ENCODE results near the gene CTIF. TPM values are rescaled to one million over a fixed set of nuclear protein-coding genes. Genes with fewer than 3 reads are reported as not detected.
A peak's percentile ranks its signal among the peaks of the same experiment; 100 is the strongest.

CTIF gene
- total RNA-seq, 6 experiments from 2014 or later: 77.6 to 100 (median 79.2) TPM

GRCh38 chr18:48874233-48874632 lies 335.4 kb downstream of the CTIF start:
- Mint-ChIP-seq H3K4me1 (ENCODE audit: low read depth) (peaks cover 40% of the 10 kb centered on the region), H3K4me3 (no peak overlapping the region), H3K36me3 (ENCODE audit: low read depth) (no peaks in the 10 kb centered on the region), H3K27ac (peak overlapping the region; percentile 49), H3K9me3 (no peaks in the 10 kb centered on the region), H3K27me3 (ENCODE audit: insufficient read depth) (peaks cover 5% of the 10 kb centered on the region)
- TF ChIP-seq CTCF (IDR thresholded peaks at IDR 0.05): no peak
- no peak for DNase-seq

GRCh38 chr18:48874701-48875162 lies 335.9 kb downstream of the CTIF start:
- Mint-ChIP-seq H3K27ac (peak overlapping the region; percentile 49; the same call in 1 of the 2 replicates), H3K9me3 (no peaks in the 10 kb centered on the region), H3K27me3 (ENCODE audit: insufficient read depth) (peaks cover 3% of the 10 kb centered on the region), H3K36me3 (ENCODE audit: low read depth) (no peaks in the 10 kb centered on the region), H3K4me1 (ENCODE audit: low read depth) (peaks cover 40% of the 10 kb centered on the region), H3K4me3 (no peak overlapping the region)
- no peak for TF ChIP-seq CTCF (IDR thresholded peaks at IDR 0.05)
- DNase-seq: no peak

- no peak for TF ChIP-seq CTCF (IDR thresholded peaks at IDR 0.05)
- no peak overlapping the region for H3K27ac Mint-ChIP-seq
- H3K9me3 Mint-ChIP-seq: peaks cover 5% of the 10 kb centered on the region
- no peak overlapping the region for H3K4me3 Mint-ChIP-seq
- peaks cover 5% of the 10 kb centered on the region; the same call in 1 of the 2 replicates for H3K36me3 Mint-ChIP-seq (ENCODE audit: low read depth)
- DNase-seq: no peak
- H3K4me1 Mint-ChIP-seq (ENCODE audit: low read depth): peaks cover 40% of the 10 kb centered on the region
- peaks cover 3% of the 10 kb centered on the region for H3K27me3 Mint-ChIP-seq (ENCODE audit: insufficient read depth)
These were observed 336.6 kb downstream of the CTIF start for GRCh38 chr18:48875314-48875941.

- Mint-ChIP-seq H3K27me3 (ENCODE audit: insufficient read depth) (peaks cover 2% of the 10 kb centered on the region), H3K4me3 (no peak overlapping the region), H3K27ac (no peak overlapping the region), H3K4me1 (ENCODE audit: low read depth) (peaks cover 40% of the 10 kb centered on the region), H3K9me3 (peaks cover 11% of the 10 kb centered on the region), H3K36me3 (ENCODE audit: low read depth) (peaks cover 10% of the 10 kb centered on the region; the same call in 1 of the 2 replicates)
- no peak for TF ChIP-seq CTCF (IDR thresholded peaks at IDR 0.05)
- DNase-seq: no peak
These were observed 337.2 kb downstream of the CTIF start for GRCh38 chr18:48875942-48876511.

DNA sequence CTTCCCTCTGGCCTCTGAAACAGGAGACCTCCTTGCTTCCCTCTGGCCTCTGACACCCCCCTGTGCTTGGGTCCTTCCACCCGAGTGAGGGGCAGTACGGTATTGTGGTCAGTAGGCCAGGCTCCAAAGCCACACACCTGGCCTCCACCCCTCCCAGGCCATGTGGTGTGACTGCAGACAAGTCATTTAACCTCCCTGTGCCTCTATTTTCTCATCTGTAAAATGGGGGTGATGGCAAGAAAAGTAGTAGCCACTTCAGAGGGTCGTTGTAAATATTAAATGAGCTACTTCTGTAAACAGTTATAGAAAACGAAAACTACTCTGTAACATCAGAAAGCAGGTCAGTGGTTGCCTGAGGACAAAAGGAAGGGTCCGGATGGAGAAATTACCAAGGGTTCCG lies 337.8 kb downstream of the CTIF start:
- no peak for DNase-seq
- Mint-ChIP-seq H3K27ac (no peak overlapping the region), H3K27me3 (ENCODE audit: insufficient read depth) (no peaks in the 10 kb centered on the region; the same call in 1 of the 2 replicates), H3K9me3 (peaks cover 14% of the 10 kb centered on the region), H3K36me3 (ENCODE audit: low read depth) (peaks cover 10% of the 10 kb centered on the region; the same call in 1 of the 2 replicates), H3K4me1 (ENCODE audit: low read depth) (peaks cover 36% of the 10 kb centered on the region), H3K4me3 (no peak overlapping the region)
- TF ChIP-seq CTCF (IDR thresholded peaks at IDR 0.05): no peak
